Neuronal stem cell (in vitro differentiated cells): ENCODE data around the gene MARCHF9.

ENCODE experiments used
- DNase-seq: peaks from one replicate; pipeline ENCODE4 v3.0.0-alpha.2; 2013; ENCODE audit warnings: low spot score
- H2AFZ ChIP-seq: one replicate; pipeline ENCODE4 v1.6.1; 2013; ENCODE audit warnings: mild to moderate bottlenecking, low read length, inconsistent platforms
- H2AK5ac ChIP-seq: 2 replicates; pipeline ENCODE4 v1.6.1; 2013; ENCODE audit warnings: low read depth, mild to moderate bottlenecking, inconsistent platforms, low read length, moderate library complexity, mixed read lengths
- H2BK120ac ChIP-seq: 2 replicates; pipeline ENCODE4 v1.6.1; 2013; ENCODE audit warnings: low read depth, mild to moderate bottlenecking, inconsistent platforms, low read length, moderate library complexity, mixed read lengths
- H2BK12ac ChIP-seq: one replicate; pipeline ENCODE4 v1.6.1; 2013; ENCODE audit warnings: low read length, inconsistent platforms
- H2BK15ac ChIP-seq: 2 replicates; pipeline ENCODE4 v1.6.1; 2013; ENCODE audit warnings: mild to moderate bottlenecking, low read length, inconsistent platforms, mixed read lengths
- H2BK5ac ChIP-seq: one replicate; pipeline ENCODE4 v1.6.1; 2013; ENCODE audit warnings: inconsistent platforms, mild to moderate bottlenecking, low read length, moderate library complexity
- H3K14ac ChIP-seq: one replicate; pipeline ENCODE4 v1.6.1; 2013; ENCODE audit warnings: low read length, inconsistent platforms
- H3K18ac ChIP-seq: 2 replicates; pipeline ENCODE4 v1.6.1; 2013; ENCODE audit warnings: low read length, inconsistent platforms
- H3K23ac ChIP-seq: 2 replicates; pipeline ENCODE4 v1.6.1; 2013; ENCODE audit warnings: low read depth, mild to moderate bottlenecking, mixed read lengths, low read length, inconsistent platforms; ENCODE audit not compliant: poor library complexity
- H3K27ac ChIP-seq: replicated peaks from 3 replicates; pipeline ENCODE4 v1.5.1; 2013; ENCODE audit warnings: low read length, inconsistent platforms
- H3K27me3 ChIP-seq, 3 experiments: 2 replicates each; pipeline ENCODE4 v1.6.1; 2013; ENCODE audit warnings: low read length in 3 of 3, mild to moderate bottlenecking in 2 of 3, inconsistent platforms in 1 of 3, low read depth in 1 of 3, mixed read lengths in 1 of 3, moderate library complexity in 1 of 3; ENCODE audit not compliant: control insufficient read depth in 3 of 3, insufficient read depth in 3 of 3
- H3K36me3 ChIP-seq, 2 donors: replicated peaks in 1 of 2; 2 replicates each; pipeline ENCODE4 v1.6.1; 2013; ENCODE audit warnings: low read length in 2 of 2; ENCODE audit not compliant: control insufficient read depth in 2 of 2, insufficient read depth in 2 of 2
- H3K4ac ChIP-seq: 2 replicates; pipeline ENCODE4 v1.6.1; 2013; ENCODE audit warnings: inconsistent platforms, mild to moderate bottlenecking, low read length, moderate library complexity
- H3K4me1 ChIP-seq, 2 donors: 1 replicate in 1 of 2; 2 replicates in 1 of 2; pipeline ENCODE4 v1.6.1; 2013; ENCODE audit warnings: low read length in 2 of 2, low read depth in 1 of 2; ENCODE audit not compliant: control insufficient read depth in 2 of 2, insufficient read depth in 1 of 2
- H3K4me2 ChIP-seq: one replicate; pipeline ENCODE4 v1.6.1; 2013; ENCODE audit warnings: mild to moderate bottlenecking, low read length, inconsistent platforms; ENCODE audit not compliant: insufficient read depth, poor library complexity, severe bottlenecking
- H3K4me3 ChIP-seq, 2 donors: 2 replicates each; pipeline ENCODE4 v1.5.1; 2013; ENCODE audit warnings: low read length in 2 of 2, mild to moderate bottlenecking in 2 of 2, inconsistent platforms in 1 of 2, moderate library complexity in 1 of 2
- H3K79me1 ChIP-seq: one replicate; pipeline ENCODE4 v1.6.1; 2013; ENCODE audit warnings: low read depth, mild to moderate bottlenecking, inconsistent platforms, low read length, moderate library complexity
- H3K9ac ChIP-seq: one replicate; pipeline ENCODE4 v1.6.1; 2013; ENCODE audit warnings: mild to moderate bottlenecking, low read depth, low read length, inconsistent platforms; ENCODE audit not compliant: poor library complexity
- H3K9me3 ChIP-seq, 2 donors: replicated peaks in 1 of 2; 2 replicates each; pipeline versions ENCODE3 to v1.6.1; 2013; ENCODE audit warnings: low read length in 2 of 2, mild to moderate bottlenecking in 2 of 2, inconsistent platforms in 1 of 2, low read depth in 1 of 2, mixed read lengths in 1 of 2, moderate library complexity in 1 of 2; ENCODE audit not compliant: control insufficient read depth in 2 of 2, insufficient read depth in 1 of 2
- H4K8ac ChIP-seq: one replicate; pipeline ENCODE4 v1.6.1; 2013; ENCODE audit warnings: low read depth, mild to moderate bottlenecking, inconsistent platforms, low read length, moderate library complexity
- H4K91ac ChIP-seq: one replicate; pipeline ENCODE4 v1.6.1; 2013; ENCODE audit warnings: low read length, low read depth, mild to moderate bottlenecking, inconsistent platforms; ENCODE audit not compliant: poor library complexity
- WGBS, 2 donors: extraction: QIAGEN DNeasy Blood & Tissue Kit; methylation state at CpG; one replicate each; pipeline ENCODE4 v1.1.7; 2013; ENCODE audit warnings: missing lambda C conversion rate in 2 of 2, mixed read lengths in 1 of 2; ENCODE audit not compliant: insufficient read length in 2 of 2, insufficient replicate concordance in 1 of 2; ENCODE audit errors: extremely low coverage in 2 of 2; 5-methylcytosine and 5-hydroxymethylcytosine counted together

The MARCHF9 gene

GRCh38 chr12:57722716-57723629 is 31.9 kb upstream of the MARCHF9 start:
- no peak overlapping the region for H2BK5ac ChIP-seq
- H3K36me3 ChIP-seq, result peaks cover 13 to 62% of the 10 kb centered on the region in 2 donors
- H4K8ac ChIP-seq, result no peak overlapping the region
- no peak for DNase-seq
- H3K14ac ChIP-seq, result no peak overlapping the region
- H3K4me2 ChIP-seq, result no peak overlapping the region
- H3K18ac ChIP-seq, result no peak overlapping the region
- H3K4me1 ChIP-seq, result peaks cover 0 to 7% of the 10 kb centered on the region in 2 donors
- H2BK120ac ChIP-seq, result no peak overlapping the region
- no peak overlapping the region for H2AFZ ChIP-seq
- no peak overlapping the region for H2AK5ac ChIP-seq
- H2BK15ac ChIP-seq, result no peak overlapping the region
- H3K27ac ChIP-seq, result no peak overlapping the region
- H3K27me3 ChIP-seq, result peaks cover 0 to 39% (median 18%) of the 10 kb centered on the region in 3 experiments
- H3K23ac ChIP-seq, result no peak overlapping the region
- H3K4me3 ChIP-seq, result no peak overlapping the region
- peaks cover 0 to 3% of the 10 kb centered on the region in 2 donors for H3K9me3 ChIP-seq
- H3K9ac ChIP-seq, result no peak overlapping the region
- H3K4ac ChIP-seq, result no peak overlapping the region
- H2BK12ac ChIP-seq, result no peak overlapping the region
- WGBS, 2 donors, result no CpG with 5 or more reads among the region's 11 CpGs
- H3K79me1 ChIP-seq, result no peaks in the 10 kb centered on the region
- no peak overlapping the region for H4K91ac ChIP-seq

- Histone ChIP-seq H2BK12ac (no peak overlapping the region), H4K8ac (no peak overlapping the region), H2BK5ac (no peak overlapping the region), H3K79me1 (no peaks in the 10 kb centered on the region), H2BK15ac (no peak overlapping the region), H3K9me3 (peaks cover 0 to 3% of the 10 kb centered on the region in 2 donors), H3K4me3 (no peak overlapping the region), H2AFZ (no peak overlapping the region), H3K14ac (no peak overlapping the region), H2AK5ac (no peak overlapping the region), H3K27ac (no peak overlapping the region), H3K36me3 (peaks cover 10 to 56% of the 10 kb centered on the region in 2 donors), H3K27me3 (peaks cover 0 to 45% (median 18%) of the 10 kb centered on the region in 3 experiments), H3K4ac (no peak overlapping the region), H4K91ac (no peak overlapping the region), H3K4me2 (no peak overlapping the region), H3K9ac (no peak overlapping the region), H3K18ac (no peak overlapping the region), H3K4me1 (peaks cover 0 to 7% of the 10 kb centered on the region in 2 donors), H2BK120ac (no peak overlapping the region), H3K23ac (no peak overlapping the region)
- DNase-seq, result no peak
- no CpG with 5 or more reads among the region's 2 CpGs for WGBS, 2 donors
These were observed 31.3 kb upstream of the MARCHF9 start for GRCh38 chr12:57723630-57723962.

- no peak overlapping the region for H2BK5ac ChIP-seq
- DNase-seq, result no peak
- H4K8ac ChIP-seq, result no peak overlapping the region
- no peaks in the 10 kb centered on the region for H3K79me1 ChIP-seq
- peak overlapping the region; percentile 26 for H3K23ac ChIP-seq
- H2BK120ac ChIP-seq, result no peak overlapping the region
- no peak overlapping the region for H2AFZ ChIP-seq
- no peak overlapping the region for H3K18ac ChIP-seq
- H3K4me2 ChIP-seq, result no peak overlapping the region
- peaks cover 0 to 7% of the 10 kb centered on the region in 2 donors for H3K4me1 ChIP-seq
- H3K36me3 ChIP-seq, result peaks cover 9 to 51% of the 10 kb centered on the region in 2 donors
- H3K27me3 ChIP-seq, result peaks cover 0 to 49% (median 18%) of the 10 kb centered on the region in 3 experiments
- no peak overlapping the region for H2BK15ac ChIP-seq
- H3K9ac ChIP-seq, result no peak overlapping the region
- peaks cover 0 to 3% of the 10 kb centered on the region in 2 donors for H3K9me3 ChIP-seq
- H2AK5ac ChIP-seq, result no peak overlapping the region
- no peak overlapping the region for H3K27ac ChIP-seq
- H4K91ac ChIP-seq, result no peak overlapping the region
- no peak overlapping the region for H3K4me3 ChIP-seq
- H3K14ac ChIP-seq, result no peak overlapping the region
- H2BK12ac ChIP-seq, result no peak overlapping the region
- H3K4ac ChIP-seq, result no peak overlapping the region
- WGBS, 2 donors, result no CpG with 5 or more reads among the region's 12 CpGs
These were observed 30.6 kb upstream of the MARCHF9 start for GRCh38 chr12:57724003-57724935.
